ENCODE results near the gene CCL13. TPM values are rescaled to one million over a fixed set of nuclear protein-coding genes. Genes with fewer than 3 reads are reported as not detected.

Gene CCL13
- total and polyA plus RNA-seq, 10 of the 15 experiments (the other 5 are each of a cell fraction or from before 2014, with no cell fraction given), result not detected

DNA sequence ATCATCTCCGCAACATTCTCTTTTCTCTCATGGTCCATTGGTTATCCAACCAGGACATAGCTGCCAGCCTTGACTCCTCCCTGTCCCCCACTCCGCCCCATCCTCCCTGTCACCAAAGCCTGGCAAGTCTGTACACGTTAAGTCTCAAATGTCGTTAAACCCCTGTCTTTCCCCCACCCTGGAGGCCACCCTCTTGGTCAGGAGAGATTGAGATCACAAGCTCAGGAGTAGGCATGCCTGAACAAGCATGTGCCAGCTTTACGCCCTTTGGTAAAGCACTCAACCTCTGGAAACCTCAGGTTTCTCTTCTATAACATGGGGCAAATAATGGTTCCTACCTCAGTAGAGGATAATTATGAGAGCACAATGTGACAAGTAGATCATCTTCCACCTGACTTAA is 44.9 kb downstream of the CCL13 start:
- TF ChIP-seq, protein P1, sequence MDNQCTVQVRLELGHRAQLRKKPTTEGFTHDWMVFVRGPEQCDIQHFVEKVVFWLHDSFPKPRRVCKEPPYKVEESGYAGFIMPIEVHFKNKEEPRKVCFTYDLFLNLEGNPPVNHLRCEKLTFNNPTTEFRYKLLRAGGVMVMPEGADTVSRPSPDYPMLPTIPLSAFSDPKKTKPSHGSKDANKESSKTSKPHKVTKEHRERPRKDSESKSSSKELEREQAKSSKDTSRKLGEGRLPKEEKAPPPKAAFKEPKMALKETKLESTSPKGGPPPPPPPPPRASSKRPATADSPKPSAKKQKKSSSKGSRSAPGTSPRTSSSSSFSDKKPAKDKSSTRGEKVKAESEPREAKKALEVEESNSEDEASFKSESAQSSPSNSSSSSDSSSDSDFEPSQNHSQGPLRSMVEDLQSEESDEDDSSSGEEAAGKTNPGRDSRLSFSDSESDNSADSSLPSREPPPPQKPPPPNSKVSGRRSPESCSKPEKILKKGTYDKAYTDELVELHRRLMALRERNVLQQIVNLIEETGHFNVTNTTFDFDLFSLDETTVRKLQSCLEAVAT (IDR thresholded peaks at IDR 0.05), result no peak
- TF ChIP-seq MTA2 (IDR thresholded peaks at IDR 0.05; ENCODE audit: low read depth) (no peak), SMC3 (IDR thresholded peaks at IDR 0.05; ENCODE audit: borderline replicate concordance, low read length) (no peak)
- Histone ChIP-seq H2AFZ (ENCODE audit: control insufficient read depth, low read depth, low read length) (no peak overlapping the region), H3K36me3 (ENCODE audit: control insufficient read depth in 2 of 2, insufficient read depth in 2 of 2, low read length in 1 of 2) (no peaks in the 10 kb centered on the region), H3K27me3 (replicated peaks in 1 of 2; ENCODE audit: control insufficient read depth in 2 of 2, insufficient read depth in 2 of 2, low read length in 1 of 2) (peaks cover 0 to 3% of the 10 kb centered on the region in 2 experiments; a peak in 3 of 4 replicates), H3K9me3 (replicated peaks; ENCODE audit: control insufficient read depth, insufficient read depth, low read length) (no peaks in the 10 kb centered on the region), H3K4me1 (ENCODE audit: control insufficient read depth, insufficient read depth, low read length) (no peaks in the 10 kb centered on the region), H3K9ac (ENCODE audit: control insufficient read depth, insufficient read depth, low read length) (no peak overlapping the region), H4K20me1 (ENCODE audit: control insufficient read depth, insufficient read depth) (no peaks in the 10 kb centered on the region), H3K4me3 (no peak overlapping the region), H3K27ac (ENCODE audit: control insufficient read depth, insufficient read depth) (no peak overlapping the region), H3K79me2 (ENCODE audit: control insufficient read depth, insufficient read depth, low read length) (no peaks in the 10 kb centered on the region), H3K4me2 (ENCODE audit: control insufficient read depth, insufficient read depth) (no peak overlapping the region)
- in situ Hi-C loops (cut with MboI), result no loop called here
- intact Hi-C loops (cut with micrococcal nuclease; ENCODE audit: unreplicated experiment), result no loop called here
- no peak for FAIRE-seq
- ChIA-PET CTCF (interaction anchor here (1.0 to 3.0 kb wide), 2 partner anchors 40 to 201 kb away, joined by 3 to 10 read pairs; no protein-coding TSS in a partner anchor), SMC1A (ENCODE audit: uncharacterized antibody, unreplicated experiment) (interaction anchor here (1.8 kb wide), 1 partner anchor 18 kb away, joined by 3 read pairs; no protein-coding TSS in a partner anchor), POLR2A (no interaction called here), RAD21 (ENCODE audit: unreplicated experiment) (no interaction called here)
- DNase-seq (ENCODE audit: low read depth, low spot score), result no peak
- 41% methylated on average over 5 of the region's 5 CpGs for WGBS (ENCODE audit: insufficient coverage, insufficient replicate concordance, low lambda C conversion rate, missing lambda C conversion rate)
- no TSS peak for BruUV-seq (replicated peaks)
- ATAC-seq, result no peak

DNA sequence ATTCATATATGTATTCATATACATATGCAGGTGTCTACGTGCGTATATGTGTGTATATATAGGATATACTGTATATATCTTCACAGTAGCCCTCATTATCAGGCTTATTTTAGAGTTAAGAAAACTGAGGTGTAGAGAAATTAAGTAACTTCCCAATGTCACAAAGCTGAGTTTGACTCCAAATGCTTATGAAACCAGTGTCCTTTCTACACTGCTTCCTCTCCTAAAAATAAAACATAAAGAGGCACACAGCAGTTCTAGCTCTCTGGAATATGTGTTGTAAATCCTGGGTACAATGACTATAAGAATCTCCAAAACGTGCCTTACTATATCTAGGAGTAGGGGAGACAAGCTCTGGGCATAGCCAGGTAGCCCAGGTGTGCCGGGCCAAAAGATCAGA is 46.7 kb downstream of the CCL13 start:
- Histone ChIP-seq H3K36me3 (ENCODE audit: control insufficient read depth in 2 of 2, insufficient read depth in 2 of 2, low read length in 1 of 2) (no peaks in the 10 kb centered on the region), H3K27ac (ENCODE audit: control insufficient read depth, insufficient read depth) (no peak overlapping the region), H2AFZ (ENCODE audit: control insufficient read depth, low read depth, low read length) (no peak overlapping the region), H3K4me1 (ENCODE audit: control insufficient read depth, insufficient read depth, low read length) (no peaks in the 10 kb centered on the region), H3K4me2 (ENCODE audit: control insufficient read depth, insufficient read depth) (no peak overlapping the region), H3K4me3 (no peak overlapping the region), H3K27me3 (replicated peaks in 1 of 2; ENCODE audit: control insufficient read depth in 2 of 2, insufficient read depth in 2 of 2, low read length in 1 of 2) (no peaks in the 10 kb centered on the region; a peak in 2 of 4 replicates), H4K20me1 (ENCODE audit: control insufficient read depth, insufficient read depth) (no peaks in the 10 kb centered on the region), H3K79me2 (ENCODE audit: control insufficient read depth, insufficient read depth, low read length) (no peaks in the 10 kb centered on the region), H3K9me3 (replicated peaks; ENCODE audit: control insufficient read depth, insufficient read depth, low read length) (no peaks in the 10 kb centered on the region), H3K9ac (ENCODE audit: control insufficient read depth, insufficient read depth, low read length) (no peak overlapping the region)
- intact Hi-C loops (cut with micrococcal nuclease; ENCODE audit: unreplicated experiment) (no loop called here), in situ Hi-C loops (cut with MboI) (no loop called here)
- DNase-seq (ENCODE audit: low read depth, low spot score) (no peak), FAIRE-seq (no peak), ATAC-seq (no peak)
- no TSS peak for BruUV-seq (replicated peaks)
- ChIA-PET SMC1A (ENCODE audit: uncharacterized antibody, unreplicated experiment) (no interaction called here), RAD21 (ENCODE audit: unreplicated experiment) (no interaction called here), POLR2A (no interaction called here), CTCF (interaction anchor here (0.6 kb wide), 1 partner anchor 17 kb away, joined by 4 read pairs; no protein-coding TSS in a partner anchor)
- WGBS (ENCODE audit: insufficient coverage, insufficient replicate concordance, low lambda C conversion rate, missing lambda C conversion rate), result 34% methylated on average over 4 of the region's 4 CpGs
- no peak for TF ChIP-seq BCLAF1 (IDR thresholded peaks at IDR 0.05)
- no peak for TF ChIP-seq NFXL1 (IDR thresholded peaks at IDR 0.05; ENCODE audit: borderline replicate concordance)
- no peak for TF ChIP-seq NR2F1 (conservative IDR thresholded peaks at IDR 0.05)
- no peak for TF ChIP-seq CREM (IDR thresholded peaks at IDR 0.05; ENCODE audit: low read depth)
- TF ChIP-seq TARDBP (IDR thresholded peaks at IDR 0.05; ENCODE audit: borderline replicate concordance), result no peak
- TF ChIP-seq CBX3 (IDR thresholded peaks at IDR 0.05; ENCODE audit: borderline replicate concordance, low read depth), result no peak
- TF ChIP-seq PAX5 (IDR thresholded peaks at IDR 0.05; ENCODE audit: borderline replicate concordance, low read depth, low read length), result no peak
- no peak for TF ChIP-seq FOXK2 (IDR thresholded peaks at IDR 0.05)
- no peak for TF ChIP-seq ZNF274 (IDR thresholded peaks at IDR 0.05; ENCODE audit: insufficient read depth, insufficient read length)
- TF ChIP-seq POLR2AphosphoS2 (IDR thresholded peaks at IDR 0.05; ENCODE audit: low read depth, low read length), result no peak
- TF ChIP-seq EZH2 (IDR thresholded peaks at IDR 0.05; ENCODE audit: borderline replicate concordance, control insufficient read depth, low read depth, low read length), result no peak

All from GM12878 (cell line).